ENCODE data around the gene NSA2. TPM values are rescaled to one million over a fixed set of nuclear protein-coding genes. Genes with fewer than 3 reads are reported as not detected.

The NSA2 gene
- total RNA-seq, 1 experiment from 2014 or later, result 190 TPM

DNA sequence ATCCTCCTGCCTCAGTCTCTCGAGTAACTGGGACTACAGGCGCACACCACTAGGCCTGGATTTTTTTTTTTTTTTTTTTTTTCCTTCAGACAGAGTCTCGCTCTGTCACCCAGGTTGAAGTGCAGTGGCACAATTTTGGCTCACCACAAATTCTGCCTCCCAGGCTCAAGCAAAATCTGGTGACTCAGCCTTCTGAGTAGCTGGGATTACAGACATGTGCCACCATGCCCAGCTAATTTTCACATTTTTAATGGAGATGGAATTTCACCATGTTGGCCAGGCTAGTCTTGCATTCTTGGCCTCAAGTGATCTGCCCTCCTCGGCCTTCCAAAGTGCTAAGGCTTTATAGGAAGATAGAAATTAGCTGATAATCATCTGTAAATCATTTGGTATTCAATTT, 43.9 kb downstream of the NSA2 start:
- no TSS peak for BruUV-seq (replicated peaks)
- DNase-seq, result no peak
- H3K27me3 Mint-ChIP-seq (ENCODE audit: insufficient read depth, unreplicated experiment), result no peaks in the 10 kb centered on the region
- Histone ChIP-seq H3K36me3 (ENCODE audit: control insufficient read depth, insufficient read depth, low read length) (no peaks in the 10 kb centered on the region), H3K27me3 (replicated peaks; ENCODE audit: control insufficient read depth, insufficient read depth, low read length) (no peaks in the 10 kb centered on the region), H3K4me1 (peaks cover 13% of the 10 kb centered on the region), H3K4me3 (ENCODE audit: low read depth, low read length) (no peak overlapping the region), H3K9me3 (no peaks in the 10 kb centered on the region)
- H3K36me3 Mint-ChIP-seq (ENCODE audit: insufficient read depth, unreplicated experiment), result peaks cover 11% of the 10 kb centered on the region
- ChIA-PET POLR2A (no interaction called here), CTCF (no interaction called here)
- H3K9me3 Mint-ChIP-seq (ENCODE audit: unreplicated experiment), result no peaks in the 10 kb centered on the region
- no peak overlapping the region for H3K27ac Mint-ChIP-seq (ENCODE audit: unreplicated experiment)
- intact Hi-C loops (cut with micrococcal nuclease; ENCODE audit: unreplicated experiment), result no loop called here
- TF ChIP-seq CTCF (IDR thresholded peaks at IDR 0.05; ENCODE audit: insufficient read depth in 1 of 2, low read depth in 1 of 2, low read length in 1 of 2, severe bottlenecking in 1 of 2, unreplicated experiment in 1 of 2), result no peak
- no peak overlapping the region for H3K4me3 Mint-ChIP-seq (ENCODE audit: unreplicated experiment)
- H3K4me1 Mint-ChIP-seq (ENCODE audit: low read depth, unreplicated experiment), result peaks cover 9% of the 10 kb centered on the region

DNA sequence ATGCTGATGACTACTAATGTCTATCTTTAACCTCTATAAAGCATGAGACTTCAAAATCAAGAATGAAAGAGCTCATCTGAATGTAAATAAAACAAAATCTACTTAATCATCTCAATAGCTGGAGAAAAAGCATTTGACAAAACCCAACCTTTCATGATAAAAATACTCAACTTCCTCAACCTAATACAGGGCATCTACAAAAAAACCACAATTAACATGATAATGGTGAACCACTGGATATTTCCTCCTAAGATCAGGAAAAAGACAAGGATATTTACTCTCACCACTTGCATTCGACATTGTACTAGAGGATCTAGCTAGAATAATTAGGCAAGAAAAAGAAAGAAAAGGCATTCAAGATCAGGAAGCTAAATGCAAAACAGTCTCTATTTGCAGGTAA, 49.8 kb downstream of the NSA2 start:
- Mint-ChIP-seq H3K27ac (ENCODE audit: unreplicated experiment) (no peak overlapping the region), H3K4me3 (ENCODE audit: unreplicated experiment) (no peak overlapping the region), H3K36me3 (ENCODE audit: insufficient read depth, unreplicated experiment) (peaks cover 11% of the 10 kb centered on the region), H3K4me1 (ENCODE audit: low read depth, unreplicated experiment) (no peaks in the 10 kb centered on the region), H3K9me3 (ENCODE audit: unreplicated experiment) (no peaks in the 10 kb centered on the region), H3K27me3 (ENCODE audit: insufficient read depth, unreplicated experiment) (no peaks in the 10 kb centered on the region)
- Histone ChIP-seq H3K9me3 (no peaks in the 10 kb centered on the region), H3K27me3 (replicated peaks; ENCODE audit: control insufficient read depth, insufficient read depth, low read length) (no peaks in the 10 kb centered on the region), H3K4me1 (no peaks in the 10 kb centered on the region), H3K4me3 (ENCODE audit: low read depth, low read length) (no peak overlapping the region), H3K36me3 (ENCODE audit: control insufficient read depth, insufficient read depth, low read length) (no peaks in the 10 kb centered on the region)
- DNase-seq, result no peak
- no TSS peak for BruUV-seq (replicated peaks)
- ChIA-PET CTCF (no interaction called here), POLR2A (no interaction called here)
- TF ChIP-seq CTCF (IDR thresholded peaks at IDR 0.05; ENCODE audit: insufficient read depth in 1 of 2, low read depth in 1 of 2, low read length in 1 of 2, severe bottlenecking in 1 of 2, unreplicated experiment in 1 of 2), result no peak
- intact Hi-C loops (cut with micrococcal nuclease; ENCODE audit: unreplicated experiment), result no loop called here

GRCh38 chr5:74822288-74822687, 55.2 kb downstream of the NSA2 start:
- H3K27me3 ChIP-seq (replicated peaks; ENCODE audit: control insufficient read depth, insufficient read depth, low read length), result no peaks in the 10 kb centered on the region
- CTCF ChIA-PET, result no interaction called here
- no peak for DNase-seq
- no peak for TF ChIP-seq CTCF (IDR thresholded peaks at IDR 0.05; ENCODE audit: insufficient read depth in 1 of 2, low read depth in 1 of 2, low read length in 1 of 2, severe bottlenecking in 1 of 2, unreplicated experiment in 1 of 2)
- H3K4me3 ChIP-seq (ENCODE audit: low read depth, low read length), result no peak overlapping the region
- H3K36me3 ChIP-seq (ENCODE audit: control insufficient read depth, insufficient read depth, low read length), result no peaks in the 10 kb centered on the region
- no peak overlapping the region for H3K27ac Mint-ChIP-seq (ENCODE audit: unreplicated experiment)
- no peaks in the 10 kb centered on the region for H3K4me1 ChIP-seq
- no peaks in the 10 kb centered on the region for H3K9me3 ChIP-seq
- H3K27me3 Mint-ChIP-seq (ENCODE audit: insufficient read depth, unreplicated experiment), result no peaks in the 10 kb centered on the region
- no peak overlapping the region for H3K4me3 Mint-ChIP-seq (ENCODE audit: unreplicated experiment)
- H3K36me3 Mint-ChIP-seq (ENCODE audit: insufficient read depth, unreplicated experiment), result no peaks in the 10 kb centered on the region
- POLR2A ChIA-PET, result no interaction called here
- no peaks in the 10 kb centered on the region for H3K9me3 Mint-ChIP-seq (ENCODE audit: unreplicated experiment)
- H3K4me1 Mint-ChIP-seq (ENCODE audit: low read depth, unreplicated experiment), result no peaks in the 10 kb centered on the region
- BruUV-seq (replicated peaks), result no TSS peak
- intact Hi-C loops (cut with micrococcal nuclease; ENCODE audit: unreplicated experiment), result no loop called here

Data from Caco-2 (cell line).